ENCODE results near the gene MAL.

Gene MAL

DNA sequence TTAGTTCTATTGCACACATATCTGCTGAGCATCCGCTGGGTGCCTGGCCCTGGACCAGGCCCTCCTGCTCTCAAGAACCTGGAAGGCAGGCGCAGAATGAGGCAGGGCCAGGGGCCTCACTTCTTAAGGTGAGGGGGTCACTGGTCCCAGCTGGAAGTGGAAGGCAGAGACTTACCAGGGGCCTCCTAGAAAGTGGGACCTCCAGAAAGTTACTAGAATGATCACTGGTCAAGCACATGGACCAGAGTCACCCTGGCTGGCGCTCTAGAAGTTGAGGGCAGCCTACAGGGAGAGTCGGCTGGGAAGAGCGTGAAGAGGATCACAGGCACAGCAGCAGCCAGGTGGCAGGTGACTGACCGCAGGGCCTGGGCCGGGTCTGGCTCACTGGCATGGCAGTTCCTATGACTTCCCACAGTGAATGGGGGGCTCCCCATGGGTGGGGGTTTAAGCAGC is 26.1 kb upstream of the MAL start:
- Histone ChIP-seq H3K36me3 (ENCODE audit: insufficient read depth, low read length) (no peaks in the 10 kb centered on the region), H3K27me3 (ENCODE audit: control insufficient read depth, insufficient read depth, low read length) (peaks cover 71% of the 10 kb centered on the region), H3K4me3 (ENCODE audit: low read length) (no peak overlapping the region), H3K4me1 (ENCODE audit: control insufficient read depth, insufficient read depth, low read length) (no peaks in the 10 kb centered on the region), H3K9me3 (replicated peaks; ENCODE audit: low read length) (no peaks in the 10 kb centered on the region), H3K9ac (ENCODE audit: low read depth, low read length) (no peak overlapping the region), H3K4me2 (ENCODE audit: low read length) (no peak overlapping the region)

DNA sequence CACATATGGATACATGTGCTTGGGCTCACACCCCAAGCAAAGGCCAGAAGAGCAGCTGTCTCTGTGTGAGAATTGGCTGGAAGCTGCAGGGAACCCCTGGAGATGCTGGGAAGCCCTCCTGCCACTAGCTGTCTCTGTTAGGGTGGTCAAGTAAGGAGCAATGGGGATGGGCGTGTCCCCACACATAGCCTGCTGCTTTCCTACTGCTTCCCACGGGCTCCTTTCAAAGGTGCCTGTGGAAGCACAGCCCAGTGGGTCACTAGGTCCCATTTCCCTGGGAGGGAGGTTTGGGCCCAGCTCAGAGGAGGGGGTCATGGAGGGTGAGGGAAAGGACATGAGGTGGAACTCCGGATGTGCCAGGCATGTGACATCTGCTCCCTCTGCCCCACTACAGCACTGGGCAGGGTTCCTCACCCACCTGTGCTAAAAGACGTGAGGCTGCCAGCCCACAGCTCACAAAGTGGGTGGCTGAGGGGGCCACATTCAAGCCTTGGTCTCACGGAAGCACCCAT is 24.4 kb upstream of the MAL start:
- Histone ChIP-seq H3K36me3 (ENCODE audit: insufficient read depth, low read length) (no peaks in the 10 kb centered on the region), H3K27me3 (ENCODE audit: control insufficient read depth, insufficient read depth, low read length) (peaks cover 72% of the 10 kb centered on the region)

DNA sequence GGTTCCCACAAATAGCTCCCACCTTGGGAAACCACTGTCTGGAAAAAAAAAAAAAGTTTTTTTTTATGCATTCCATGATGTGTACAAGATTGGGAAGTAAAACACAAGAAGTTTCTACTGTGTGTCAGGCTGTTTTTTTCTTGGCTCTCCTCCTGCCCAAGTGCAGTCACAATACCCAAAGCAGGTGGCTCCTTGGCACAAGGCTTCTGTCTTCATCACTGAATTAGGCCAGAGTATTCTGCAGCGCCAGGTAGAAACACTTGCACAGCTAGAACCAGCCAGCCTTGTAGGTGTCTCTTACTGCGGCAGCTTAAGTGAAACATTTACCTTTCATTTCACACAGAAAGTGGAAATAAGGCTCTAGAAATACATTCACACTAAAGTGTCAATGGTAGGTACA is 23.8 kb upstream of the MAL start:
- Histone ChIP-seq H3K4me2 (ENCODE audit: low read length) (no peak overlapping the region), H3K36me3 (ENCODE audit: insufficient read depth, low read length) (no peaks in the 10 kb centered on the region), H3K27me3 (ENCODE audit: control insufficient read depth, insufficient read depth, low read length) (peaks cover 69% of the 10 kb centered on the region), H3K9me3 (replicated peaks; ENCODE audit: low read length) (no peaks in the 10 kb centered on the region), H3K9ac (ENCODE audit: low read depth, low read length) (no peak overlapping the region), H3K4me3 (ENCODE audit: low read length) (no peak overlapping the region), H3K4me1 (ENCODE audit: control insufficient read depth, insufficient read depth, low read length) (no peaks in the 10 kb centered on the region)

More for the DNA sequence above, 24.4 kb upstream of the MAL start:
- Histone ChIP-seq H3K4me2 (ENCODE audit: low read length) (no peak overlapping the region), H3K9ac (ENCODE audit: low read depth, low read length) (no peak overlapping the region), H3K4me3 (ENCODE audit: low read length) (no peak overlapping the region), H3K9me3 (replicated peaks; ENCODE audit: low read length) (no peaks in the 10 kb centered on the region), H3K4me1 (ENCODE audit: control insufficient read depth, insufficient read depth, low read length) (no peaks in the 10 kb centered on the region)

DNA sequence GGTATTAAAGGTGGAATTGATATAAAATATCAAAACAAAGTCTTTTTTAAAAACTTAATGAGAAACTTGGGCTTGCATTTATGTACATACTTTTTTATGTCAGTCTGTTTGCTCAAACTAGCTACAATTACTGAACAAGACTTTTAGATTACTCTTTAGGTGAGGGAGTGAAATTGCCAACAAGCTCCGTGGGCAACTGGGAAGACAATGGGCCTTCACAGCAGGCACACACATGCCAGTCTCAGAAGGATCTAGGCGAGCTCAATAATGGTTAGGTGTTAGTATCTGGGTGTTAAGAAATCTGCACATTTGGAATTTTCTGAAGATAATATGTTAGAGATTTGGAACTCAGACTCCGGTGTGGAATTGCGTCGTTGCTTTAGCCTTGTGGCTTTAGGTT is 23.0 kb upstream of the MAL start:
- Histone ChIP-seq H3K36me3 (ENCODE audit: insufficient read depth, low read length) (no peaks in the 10 kb centered on the region), H3K4me1 (ENCODE audit: control insufficient read depth, insufficient read depth, low read length) (no peaks in the 10 kb centered on the region), H3K27me3 (ENCODE audit: control insufficient read depth, insufficient read depth, low read length) (peaks cover 69% of the 10 kb centered on the region), H3K4me3 (ENCODE audit: low read length) (no peak overlapping the region), H3K9ac (ENCODE audit: low read depth, low read length) (no peak overlapping the region), H3K9me3 (replicated peaks; ENCODE audit: low read length) (no peaks in the 10 kb centered on the region), H3K4me2 (ENCODE audit: low read length) (no peak overlapping the region)

DNA sequence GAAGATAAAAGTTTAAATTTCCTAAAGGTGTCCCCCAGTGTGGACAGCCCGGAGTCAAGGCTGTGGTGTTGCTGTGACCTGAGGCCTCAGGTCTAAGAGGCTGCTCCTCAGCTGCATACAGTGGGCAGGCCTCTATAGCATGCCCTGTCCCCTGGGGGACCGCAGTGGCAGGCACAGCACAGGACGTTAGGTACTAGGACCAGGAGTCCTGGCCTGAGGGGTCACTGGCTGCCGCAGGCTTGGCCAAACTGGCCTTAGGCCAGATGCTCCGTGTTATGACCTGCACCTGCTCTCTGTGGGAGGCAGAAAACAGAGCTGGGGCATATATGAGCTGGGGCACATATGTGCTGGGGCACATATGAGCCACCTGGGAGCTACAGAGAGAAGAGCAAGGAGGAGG is 21.2 kb upstream of the MAL start:
- H3K4me1 ChIP-seq (ENCODE audit: control insufficient read depth, insufficient read depth, low read length), result no peaks in the 10 kb centered on the region

DNA sequence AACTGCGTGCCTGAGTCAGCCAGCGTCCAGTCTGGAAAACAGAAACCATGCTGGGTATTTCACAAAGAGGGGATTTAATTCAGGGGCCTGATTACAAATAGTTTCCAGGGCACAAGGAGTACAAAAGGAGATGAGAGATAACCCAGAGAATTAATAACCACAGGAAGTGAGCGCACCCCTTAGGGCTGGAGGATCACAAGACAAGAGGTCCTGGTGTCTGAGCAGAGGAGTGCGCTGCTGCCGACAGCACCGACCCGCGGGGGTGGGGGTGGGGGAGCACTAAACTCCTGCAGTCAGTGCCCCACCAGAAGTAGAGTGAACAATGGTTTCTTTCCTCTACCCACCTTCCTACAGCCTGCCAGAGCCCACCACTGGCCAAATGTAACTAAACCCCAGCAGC is 20.8 kb upstream of the MAL start:
- Histone ChIP-seq H3K36me3 (ENCODE audit: insufficient read depth, low read length) (no peaks in the 10 kb centered on the region), H3K4me3 (ENCODE audit: low read length) (no peak overlapping the region), H3K9me3 (replicated peaks; ENCODE audit: low read length) (no peaks in the 10 kb centered on the region), H3K27me3 (ENCODE audit: control insufficient read depth, insufficient read depth, low read length) (peaks cover 56% of the 10 kb centered on the region), H3K4me2 (ENCODE audit: low read length) (no peak overlapping the region), H3K9ac (ENCODE audit: low read depth, low read length) (no peak overlapping the region), H3K4me1 (ENCODE audit: control insufficient read depth, insufficient read depth, low read length) (no peaks in the 10 kb centered on the region)

More for the DNA sequence above, 21.2 kb upstream of the MAL start:
- no peaks in the 10 kb centered on the region for H3K36me3 ChIP-seq (ENCODE audit: insufficient read depth, low read length)
- H3K27me3 ChIP-seq (ENCODE audit: control insufficient read depth, insufficient read depth, low read length), result peaks cover 60% of the 10 kb centered on the region
- no peaks in the 10 kb centered on the region for H3K9me3 ChIP-seq (replicated peaks; ENCODE audit: low read length)
- no peak overlapping the region for H3K4me3 ChIP-seq (ENCODE audit: low read length)
- no peak overlapping the region for H3K9ac ChIP-seq (ENCODE audit: low read depth, low read length)
- no peak overlapping the region for H3K4me2 ChIP-seq (ENCODE audit: low read length)

DNA sequence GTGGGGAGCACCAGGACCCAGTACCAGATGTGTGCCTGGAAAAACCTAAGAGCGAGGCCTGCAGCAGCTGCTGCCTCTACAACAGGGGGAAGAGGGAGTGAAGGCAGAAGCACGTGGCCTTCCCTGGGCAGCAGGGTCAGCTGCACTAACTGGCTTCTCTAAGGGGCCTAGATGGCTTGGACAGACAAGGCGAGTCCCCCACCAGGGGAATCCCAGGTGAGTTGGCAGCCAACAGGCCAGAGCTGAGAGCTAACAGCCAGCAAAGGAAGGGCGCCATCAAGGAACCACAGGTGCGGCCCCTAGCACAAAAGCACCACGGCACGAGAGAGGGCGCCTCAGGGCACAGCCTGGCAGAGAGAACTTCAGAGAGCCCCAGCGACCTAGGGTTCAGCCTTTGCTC is 19.8 kb upstream of the MAL start:
- Histone ChIP-seq H3K27me3 (ENCODE audit: control insufficient read depth, insufficient read depth, low read length) (peaks cover 47% of the 10 kb centered on the region), H3K9ac (ENCODE audit: low read depth, low read length) (no peak overlapping the region), H3K4me3 (ENCODE audit: low read length) (no peak overlapping the region), H3K4me2 (ENCODE audit: low read length) (no peak overlapping the region), H3K4me1 (ENCODE audit: control insufficient read depth, insufficient read depth, low read length) (no peaks in the 10 kb centered on the region), H3K9me3 (replicated peaks; ENCODE audit: low read length) (no peaks in the 10 kb centered on the region), H3K36me3 (ENCODE audit: insufficient read depth, low read length) (no peaks in the 10 kb centered on the region)

DNA sequence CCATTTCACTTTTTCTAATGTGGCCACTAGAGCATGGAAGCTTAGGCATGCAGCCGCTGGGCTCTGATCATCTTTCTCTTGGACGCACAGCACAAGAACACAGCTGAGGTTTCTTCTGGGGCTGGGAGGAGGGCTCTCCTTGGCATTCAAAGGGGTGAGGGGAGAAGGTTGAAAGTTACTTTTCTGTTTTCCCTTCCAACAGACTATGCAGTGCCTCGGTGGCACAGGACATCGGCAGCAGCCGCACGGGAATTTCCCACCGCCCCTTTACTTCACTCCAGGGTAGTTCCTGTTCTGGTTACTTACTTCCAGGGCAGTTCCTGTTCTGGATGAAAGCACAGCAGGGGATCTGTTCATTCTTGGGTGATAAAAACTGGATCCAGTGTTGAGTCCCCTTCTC is 18.9 kb upstream of the MAL start:
- H3K36me3 ChIP-seq (ENCODE audit: insufficient read depth, low read length), result no peaks in the 10 kb centered on the region
- H3K4me2 ChIP-seq (ENCODE audit: low read length), result no peak overlapping the region
- H3K4me3 ChIP-seq (ENCODE audit: low read length), result no peak overlapping the region
- no peaks in the 10 kb centered on the region for H3K9me3 ChIP-seq (replicated peaks; ENCODE audit: low read length)
- no peak overlapping the region for H3K9ac ChIP-seq (ENCODE audit: low read depth, low read length)
- no peaks in the 10 kb centered on the region for H3K4me1 ChIP-seq (ENCODE audit: control insufficient read depth, insufficient read depth, low read length)
- peaks cover 43% of the 10 kb centered on the region for H3K27me3 ChIP-seq (ENCODE audit: control insufficient read depth, insufficient read depth, low read length)

DNA sequence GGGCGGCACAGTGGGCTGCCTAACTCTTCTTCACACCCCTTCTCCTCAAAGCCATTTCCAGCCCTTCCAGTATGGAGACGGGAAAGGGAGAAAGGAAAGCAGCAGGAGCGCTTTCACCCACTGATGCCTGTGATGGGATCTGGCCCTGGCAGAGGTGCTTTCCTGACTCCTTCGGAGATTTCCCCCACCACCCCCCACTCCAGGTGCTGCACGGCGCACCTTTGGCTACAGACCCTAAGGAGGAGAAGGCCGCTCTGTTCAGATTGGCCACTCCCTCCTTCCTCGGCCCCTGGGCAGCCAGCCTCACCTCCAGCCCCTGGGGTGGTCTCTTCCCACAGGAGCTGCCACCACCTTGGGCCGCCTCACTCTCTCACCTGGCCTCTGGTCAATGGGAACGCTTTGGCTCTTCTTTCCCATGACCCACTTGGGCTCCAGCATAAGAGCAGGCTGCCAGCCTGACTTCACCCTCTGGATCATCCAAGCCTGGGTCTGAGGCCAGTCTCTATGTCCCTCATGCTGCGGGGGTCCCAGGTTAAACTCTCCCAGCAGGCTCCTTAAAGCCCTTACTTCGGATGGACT is 18.4 kb upstream of the MAL start:
- no peaks in the 10 kb centered on the region for H3K9me3 ChIP-seq (replicated peaks; ENCODE audit: low read length)
- H3K4me2 ChIP-seq (ENCODE audit: low read length), result no peak overlapping the region
- no peaks in the 10 kb centered on the region for H3K4me1 ChIP-seq (ENCODE audit: control insufficient read depth, insufficient read depth, low read length)
- H3K27me3 ChIP-seq (ENCODE audit: control insufficient read depth, insufficient read depth, low read length), result peaks cover 40% of the 10 kb centered on the region
- H3K9ac ChIP-seq (ENCODE audit: low read depth, low read length), result no peak overlapping the region
- H3K4me3 ChIP-seq (ENCODE audit: low read length), result no peak overlapping the region
- H3K36me3 ChIP-seq (ENCODE audit: insufficient read depth, low read length), result no peaks in the 10 kb centered on the region

DNA sequence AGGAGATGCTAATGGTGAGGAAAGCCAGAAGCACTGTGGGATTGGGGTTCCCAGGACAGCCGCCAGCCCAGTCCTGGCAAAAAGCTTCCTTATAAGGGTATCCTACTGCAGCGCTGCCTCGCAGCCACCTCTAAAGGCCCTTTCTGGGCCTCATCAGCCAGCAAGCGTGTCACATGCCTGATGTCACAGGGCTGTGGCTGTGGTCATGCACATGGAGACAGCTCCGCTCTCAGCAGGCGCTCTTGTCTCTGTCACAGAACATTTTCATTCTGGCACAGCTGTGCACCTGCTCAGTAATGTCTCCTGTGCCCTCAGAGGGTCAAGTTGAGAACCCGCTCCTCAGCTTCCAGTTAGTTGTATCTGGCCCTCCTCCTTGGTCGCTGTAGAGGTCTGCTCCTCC is 17.7 kb upstream of the MAL start:
- H3K4me1 ChIP-seq (ENCODE audit: control insufficient read depth, insufficient read depth, low read length), result no peaks in the 10 kb centered on the region

DNA sequence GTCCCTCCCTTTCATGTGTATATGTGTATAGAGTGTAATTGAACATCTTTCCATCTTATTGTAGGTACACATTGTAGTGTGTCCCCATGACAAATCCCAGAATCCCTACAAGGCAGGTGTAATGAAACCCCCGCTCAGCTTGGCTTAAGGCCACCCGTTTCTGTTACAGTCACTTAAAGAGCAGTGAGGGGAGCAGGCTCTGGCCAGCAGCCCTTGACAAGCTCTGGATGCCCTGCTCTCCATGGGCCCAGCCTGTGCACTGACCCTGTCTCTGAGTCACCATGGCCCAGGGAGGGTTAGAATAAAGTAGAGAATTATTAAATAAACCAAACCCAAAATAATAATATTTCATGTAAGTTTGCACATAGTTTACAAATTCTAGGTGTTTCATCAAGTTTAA is 17.2 kb upstream of the MAL start:
- Histone ChIP-seq H3K4me3 (ENCODE audit: low read length) (no peak overlapping the region), H3K9ac (ENCODE audit: low read depth, low read length) (no peak overlapping the region), H3K27me3 (ENCODE audit: control insufficient read depth, insufficient read depth, low read length) (peaks cover 40% of the 10 kb centered on the region), H3K4me2 (ENCODE audit: low read length) (no peak overlapping the region), H3K36me3 (ENCODE audit: insufficient read depth, low read length) (no peaks in the 10 kb centered on the region), H3K4me1 (ENCODE audit: control insufficient read depth, insufficient read depth, low read length) (no peaks in the 10 kb centered on the region), H3K9me3 (replicated peaks; ENCODE audit: low read length) (no peaks in the 10 kb centered on the region)

More for the DNA sequence above, 17.7 kb upstream of the MAL start:
- Histone ChIP-seq H3K36me3 (ENCODE audit: insufficient read depth, low read length) (no peaks in the 10 kb centered on the region), H3K9ac (ENCODE audit: low read depth, low read length) (no peak overlapping the region), H3K4me2 (ENCODE audit: low read length) (no peak overlapping the region), H3K27me3 (ENCODE audit: control insufficient read depth, insufficient read depth, low read length) (peaks cover 40% of the 10 kb centered on the region), H3K4me3 (ENCODE audit: low read length) (no peak overlapping the region), H3K9me3 (replicated peaks; ENCODE audit: low read length) (no peaks in the 10 kb centered on the region)

DNA sequence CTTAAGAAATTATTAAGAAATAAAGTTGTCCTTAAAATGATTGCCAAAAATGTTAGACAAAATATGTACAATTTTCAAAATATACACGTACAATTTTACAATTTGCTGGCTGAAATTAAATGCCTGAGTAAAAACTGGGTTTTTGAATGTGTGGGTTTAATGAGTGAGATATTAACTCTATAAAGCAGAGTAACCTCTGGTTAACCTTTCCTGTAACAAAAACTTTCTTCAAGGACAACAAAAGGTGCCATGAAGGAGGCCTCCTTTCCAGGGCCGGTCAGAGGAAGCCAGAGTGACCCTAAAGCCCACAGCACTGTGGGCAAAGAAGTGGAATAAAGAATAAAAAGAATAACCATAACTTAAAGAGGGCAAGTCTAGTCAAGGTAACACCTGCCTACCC is 16.5 kb upstream of the MAL start:
- H3K4me3 ChIP-seq (ENCODE audit: low read length), result no peak overlapping the region
- no peak overlapping the region for H3K4me2 ChIP-seq (ENCODE audit: low read length)
- no peak overlapping the region for H3K9ac ChIP-seq (ENCODE audit: low read depth, low read length)
- H3K36me3 ChIP-seq (ENCODE audit: insufficient read depth, low read length), result no peaks in the 10 kb centered on the region
- H3K9me3 ChIP-seq (replicated peaks; ENCODE audit: low read length), result no peaks in the 10 kb centered on the region
- H3K4me1 ChIP-seq (ENCODE audit: control insufficient read depth, insufficient read depth, low read length), result no peaks in the 10 kb centered on the region
- peaks cover 35% of the 10 kb centered on the region for H3K27me3 ChIP-seq (ENCODE audit: control insufficient read depth, insufficient read depth, low read length)
